Measurements from ENCODE around the gene TRPM4.

- TF ChIP-seq, protein P1, sequence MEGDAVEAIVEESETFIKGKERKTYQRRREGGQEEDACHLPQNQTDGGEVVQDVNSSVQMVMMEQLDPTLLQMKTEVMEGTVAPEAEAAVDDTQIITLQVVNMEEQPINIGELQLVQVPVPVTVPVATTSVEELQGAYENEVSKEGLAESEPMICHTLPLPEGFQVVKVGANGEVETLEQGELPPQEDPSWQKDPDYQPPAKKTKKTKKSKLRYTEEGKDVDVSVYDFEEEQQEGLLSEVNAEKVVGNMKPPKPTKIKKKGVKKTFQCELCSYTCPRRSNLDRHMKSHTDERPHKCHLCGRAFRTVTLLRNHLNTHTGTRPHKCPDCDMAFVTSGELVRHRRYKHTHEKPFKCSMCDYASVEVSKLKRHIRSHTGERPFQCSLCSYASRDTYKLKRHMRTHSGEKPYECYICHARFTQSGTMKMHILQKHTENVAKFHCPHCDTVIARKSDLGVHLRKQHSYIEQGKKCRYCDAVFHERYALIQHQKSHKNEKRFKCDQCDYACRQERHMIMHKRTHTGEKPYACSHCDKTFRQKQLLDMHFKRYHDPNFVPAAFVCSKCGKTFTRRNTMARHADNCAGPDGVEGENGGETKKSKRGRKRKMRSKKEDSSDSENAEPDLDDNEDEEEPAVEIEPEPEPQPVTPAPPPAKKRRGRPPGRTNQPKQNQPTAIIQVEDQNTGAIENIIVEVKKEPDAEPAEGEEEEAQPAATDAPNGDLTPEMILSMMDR (IDR thresholded peaks at IDR 0.05 in 8 of 11, conservative IDR thresholded peaks at IDR 0.05 in 3 of 11), result no peak
- TF ChIP-seq POLR2AphosphoS5 (IDR thresholded peaks at IDR 0.05), result no peak
Measured at GRCh38 chr19:49223472-49223871, 65.9 kb downstream of the TRPM4 start.
